GM18499 (cell line): ENCODE data around the gene FRMD1.

ENCODE experiments used
- ATAC-seq: cut with Tn5 transposase; IDR thresholded peaks from one replicate; pipeline ENCODE4 v1.9.1; 2021; ENCODE audit warnings: moderate number of reproducible peaks; ENCODE audit not compliant: insufficient read depth, unreplicated experiment

The FRMD1 gene

DNA sequence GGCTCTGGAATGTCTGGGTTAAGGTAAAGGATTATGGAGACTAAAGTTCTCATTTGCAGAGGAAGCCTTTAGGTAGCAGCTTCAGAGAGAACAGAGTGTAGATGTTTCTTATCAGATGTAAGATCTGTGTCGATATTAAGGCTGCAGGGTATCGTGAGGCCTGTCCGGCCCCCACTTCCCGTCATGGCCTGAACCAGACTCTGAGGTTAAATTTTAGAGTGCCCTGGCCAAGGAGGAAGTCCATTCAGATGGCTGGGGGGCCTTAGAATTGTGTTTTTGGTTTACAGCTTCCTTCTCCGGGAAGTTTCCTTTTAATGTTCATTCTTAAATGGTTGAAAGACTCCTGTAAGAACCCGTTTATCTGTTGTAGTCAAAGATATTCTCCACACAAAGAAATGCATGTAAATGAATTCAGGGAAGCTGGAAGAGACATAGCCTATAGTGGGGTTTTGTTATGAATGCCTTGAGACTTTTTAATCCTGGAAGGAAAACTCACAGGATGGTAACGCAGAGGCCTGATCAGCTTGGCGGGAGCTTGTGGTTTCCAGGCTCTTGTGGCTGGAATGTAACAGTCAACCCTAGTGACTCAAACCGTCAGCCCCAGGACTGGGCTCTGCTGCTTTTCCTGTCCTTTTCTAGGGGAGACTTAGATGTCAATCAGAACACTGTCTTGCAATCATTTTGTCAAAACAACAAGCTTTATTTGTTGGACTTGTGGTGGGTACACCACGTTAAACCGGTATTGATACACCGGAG, 46.8 kb downstream of the FRMD1 start:
- ATAC-seq = no peak

DNA sequence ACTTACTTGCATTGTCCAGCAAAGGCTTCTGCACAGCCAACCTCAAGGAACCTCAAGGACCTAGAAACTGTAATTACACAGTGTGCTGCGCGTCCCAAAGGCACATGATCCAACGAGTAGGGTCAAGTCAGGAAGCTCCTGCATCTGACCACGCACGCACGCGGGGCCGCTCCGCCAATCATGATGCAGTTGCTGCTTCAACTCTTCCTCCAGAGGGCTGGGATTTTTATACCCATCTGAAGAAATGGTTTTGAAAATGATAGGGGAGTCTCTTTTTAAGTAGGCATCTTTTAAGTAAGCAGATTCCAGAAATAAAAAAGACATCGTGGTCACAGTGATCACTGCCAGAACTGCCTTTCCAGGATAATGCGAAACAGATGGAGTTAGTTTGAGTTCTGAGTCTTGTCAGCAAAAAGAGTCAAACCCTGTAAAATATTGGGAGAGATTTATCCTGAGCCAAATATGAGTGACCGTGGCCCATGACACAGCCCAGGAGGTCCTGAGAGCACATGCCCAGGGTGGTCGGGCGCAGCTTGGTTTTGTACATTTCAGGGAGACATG, 47.5 kb downstream of the FRMD1 start:
- ATAC-seq = no peak

GRCh38 chr6:168030908-168031307, 48.1 kb downstream of the FRMD1 start:
- ATAC-seq = no peak

DNA sequence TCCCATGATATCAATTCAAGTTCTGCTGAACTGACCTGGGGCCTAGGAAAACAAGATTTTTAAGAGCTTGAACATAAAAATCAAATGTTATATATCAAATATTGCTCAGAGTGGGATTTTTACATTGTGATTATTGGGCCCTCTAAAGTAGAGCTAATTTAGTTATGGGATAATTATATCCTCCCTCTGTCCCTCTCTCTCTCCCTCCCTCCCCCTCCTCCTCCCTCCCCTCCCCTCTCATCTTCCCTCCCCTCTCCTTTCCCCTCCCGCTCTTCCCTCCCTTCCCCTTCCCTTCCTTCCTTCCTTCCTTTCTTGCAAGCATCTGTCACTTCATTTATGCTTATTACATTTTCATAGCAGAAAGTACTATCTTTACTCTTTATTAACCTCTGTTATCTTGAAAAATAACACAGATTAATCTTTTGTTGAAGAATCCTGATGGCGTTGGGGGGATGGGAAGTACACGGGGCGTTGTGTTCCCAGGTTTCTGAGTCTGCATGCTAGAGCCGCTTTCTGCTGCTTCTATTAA, 48.7 kb downstream of the FRMD1 start:
- ATAC-seq = no peak

- no peak for ATAC-seq
Observed at GRCh38 chr6:168029459-168030217, 49.4 kb downstream of the FRMD1 start.

GRCh38 chr6:168028181-168028580, 50.8 kb downstream of the FRMD1 start:
- no peak for ATAC-seq

DNA sequence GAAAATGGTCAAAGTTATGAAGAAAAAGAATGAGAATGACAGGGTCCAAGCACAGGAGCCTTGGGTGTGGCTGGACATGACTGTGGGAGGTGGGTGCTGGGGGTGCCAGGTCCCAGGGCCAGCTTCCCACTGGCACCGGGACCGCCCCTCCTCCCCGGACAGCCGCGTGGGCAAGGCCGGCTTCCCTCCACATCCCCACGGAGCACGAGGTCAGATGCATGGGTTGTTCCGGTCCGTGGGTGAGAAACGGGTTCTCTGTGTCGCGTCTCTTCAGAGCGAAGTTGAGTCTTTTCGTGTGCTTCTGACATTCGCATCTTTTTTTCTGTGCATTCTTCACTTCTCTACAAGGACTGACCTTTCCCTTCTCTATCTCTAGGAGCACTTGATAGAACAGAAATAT, 51.5 kb downstream of the FRMD1 start:
- no peak for ATAC-seq

DNA sequence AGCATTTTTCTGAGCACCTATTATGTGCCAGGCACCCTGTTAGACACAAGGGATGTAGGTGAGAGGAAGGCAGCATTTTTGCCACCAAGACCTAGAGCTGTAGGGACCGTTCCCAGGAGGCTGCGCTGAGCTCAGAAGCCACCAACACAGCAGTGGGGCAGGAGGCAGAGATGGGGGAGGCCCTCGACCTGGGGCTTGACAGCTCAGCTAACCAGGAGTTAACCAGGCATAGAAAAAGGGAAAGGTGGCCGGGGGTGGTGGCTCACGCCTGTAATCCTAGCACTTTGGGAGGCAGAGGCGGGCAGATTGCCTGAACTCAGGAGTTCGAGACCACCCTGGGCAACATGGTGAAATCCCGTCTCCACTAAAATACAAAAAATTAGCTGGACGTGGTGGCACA, 52.1 kb downstream of the FRMD1 start:
- ATAC-seq = no peak

GRCh38 chr6:168025831-168026710, 52.9 kb downstream of the FRMD1 start:
- ATAC-seq = no peak

- ATAC-seq = no peak
Observed at GRCh38 chr6:168024951-168025510, 54.0 kb downstream of the FRMD1 start.

DNA sequence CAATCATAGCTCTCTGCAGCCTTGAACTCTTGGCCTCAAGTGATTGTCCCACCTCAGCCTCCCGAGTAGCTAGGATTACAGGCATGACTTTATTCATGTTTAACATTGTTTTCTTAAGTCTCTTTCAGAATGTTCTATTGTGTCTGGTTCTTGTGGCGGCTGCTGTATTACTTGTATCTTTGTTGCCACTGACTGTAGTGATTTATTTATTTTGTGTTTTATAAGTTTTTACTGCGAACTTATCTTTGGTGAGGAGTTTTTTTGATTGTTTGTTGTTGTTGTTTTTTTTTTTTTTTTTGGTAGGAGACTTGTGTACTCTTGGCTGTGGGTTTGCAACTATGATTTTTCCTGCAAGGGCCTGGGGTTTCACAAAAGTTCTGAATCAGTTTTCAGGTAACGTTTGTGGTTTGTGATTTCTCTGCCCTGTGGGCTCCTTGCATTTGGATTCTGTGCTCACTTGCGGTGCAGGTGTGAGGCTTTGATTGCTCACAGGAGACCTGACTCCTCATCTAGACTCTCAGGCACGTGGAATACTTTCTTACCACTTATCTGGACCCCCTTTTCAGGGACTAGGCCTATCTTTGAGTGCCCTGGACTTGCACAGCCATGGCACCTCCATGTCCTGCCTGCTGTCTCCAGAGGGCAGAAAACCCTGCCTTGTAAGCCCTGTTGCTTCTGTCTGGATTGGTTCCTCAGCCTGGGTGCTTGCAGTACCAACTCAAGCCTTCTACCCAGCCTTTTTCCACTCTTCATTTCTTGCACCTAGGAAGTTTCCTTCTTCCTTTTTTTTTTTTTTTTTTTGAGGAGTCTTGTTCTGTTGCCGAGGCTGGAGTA, 56.3 kb downstream of the FRMD1 start:
- ATAC-seq = no peak

DNA sequence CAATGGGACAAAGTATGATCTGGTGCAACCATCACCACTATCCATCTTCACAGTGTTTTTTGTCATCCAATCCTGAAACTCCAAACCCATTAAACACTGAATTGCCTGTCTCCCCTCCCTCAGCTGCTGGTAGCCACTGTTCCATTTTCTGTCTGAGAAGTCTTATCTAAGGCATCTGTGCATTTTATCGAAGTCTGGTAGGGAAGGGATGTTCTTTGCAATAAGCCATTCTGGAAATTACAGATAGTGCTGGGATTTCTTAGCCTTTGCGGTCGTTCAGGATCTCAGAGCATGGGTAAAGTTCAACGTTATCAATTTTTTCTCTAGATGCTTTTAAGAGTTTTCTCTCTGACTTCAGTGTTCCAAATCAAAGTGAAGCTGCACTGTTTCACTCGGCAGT, 57.4 kb downstream of the FRMD1 start:
- ATAC-seq = no peak

DNA sequence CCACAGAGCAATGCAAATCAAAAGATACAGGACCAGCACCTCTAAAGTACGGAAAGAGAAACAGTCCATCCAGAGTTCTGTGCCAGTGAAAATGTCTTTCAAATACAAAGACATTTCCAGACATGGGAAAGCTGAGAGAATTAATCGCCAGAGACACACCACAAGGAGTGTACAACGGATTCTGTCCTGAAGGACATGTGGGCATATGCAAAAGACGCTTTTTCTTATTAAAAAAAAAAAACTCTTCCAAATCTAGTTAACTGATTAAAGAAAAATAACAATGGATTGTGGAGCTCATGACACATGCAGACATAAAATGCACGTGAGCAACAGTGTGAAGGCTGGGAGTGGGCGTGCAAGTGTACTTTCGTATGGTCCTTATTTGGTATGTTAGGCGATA, 58.8 kb downstream of the FRMD1 start:
- no peak for ATAC-seq

DNA sequence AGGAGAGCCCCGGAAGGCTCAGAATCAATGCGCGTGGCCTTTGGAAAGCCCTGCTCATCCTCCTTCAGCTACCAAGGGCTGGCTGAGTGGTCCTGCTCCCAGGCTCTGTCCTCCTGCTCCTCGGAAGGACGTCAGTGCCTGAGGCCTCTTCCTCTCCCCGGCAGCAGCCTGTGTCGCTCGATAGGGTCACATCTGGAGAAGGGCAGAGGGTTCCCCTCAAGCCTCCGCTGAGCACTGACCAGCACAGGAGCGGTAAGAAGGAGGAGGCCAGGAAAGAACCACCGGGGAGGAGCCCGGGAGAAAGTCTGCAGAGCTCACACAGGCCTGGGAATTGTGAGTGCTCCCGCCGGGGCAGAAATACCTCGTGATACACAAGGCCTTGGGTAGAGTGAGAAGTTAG, 60.3 kb downstream of the FRMD1 start:
- ATAC-seq = no peak

GRCh38 chr6:168017629-168018028, 61.4 kb downstream of the FRMD1 start:
- ATAC-seq = no peak

GRCh38 chr6:168016721-168017525, 62.1 kb downstream of the FRMD1 start:
- no peak for ATAC-seq

GRCh38 chr6:168016176-168016620, 62.8 kb downstream of the FRMD1 start:
- ATAC-seq = no peak

- ATAC-seq = no peak
Observed at GRCh38 chr6:168015482-168016175, 63.4 kb downstream of the FRMD1 start.
